Adrenal gland (tissue), 5 donors: ENCODE measurements around the gene SLC8A3.

ENCODE experiments used
- CTCF ChIP-seq, 6 experiments: fragments of 450-650 bp in 4 of 6; fragments of 200-600 bp in 2 of 6; sonication (generic) in 1 of 6; IDR thresholded peaks; 1 replicate in 5 of 6; 2 replicates in 1 of 6; pipeline versions ENCODE4 v1.5.1 to v1.8.0; 2016 to 2021; ENCODE audit warnings: antibody characterized with exemption in 6 of 6, mild to moderate bottlenecking in 2 of 6, moderate library complexity in 1 of 6
- POLR2A ChIP-seq, 2 donors: fragments of 450-650 bp; IDR thresholded peaks; one replicate each; pipeline ENCODE4 v1.6.1; 2017; ENCODE audit warnings: antibody characterized with exemption in 2 of 2, mild to moderate bottlenecking in 2 of 2, moderate library complexity in 1 of 2
- donor health status: DM: no; HTN: no; CAD: no.

GRCh38 chr14:70190156-70190555, 1.4 kb upstream of the SLC8A3 start:
- no peak for TF ChIP-seq POLR2A (IDR thresholded peaks at IDR 0.05)
- TF ChIP-seq CTCF (IDR thresholded peaks at IDR 0.05), result no peak
